Caco-2 (cell line): ENCODE results near the gene ATP1B1. TPM values are rescaled to one million over a fixed set of nuclear protein-coding genes. Genes with fewer than 3 reads are reported as not detected.

ENCODE experiments used
- BruUV-seq: library from RNA; stranded (reverse); fragments of 400-500 nt; replicated peaks from 2 replicates; lab custom pipeline; 2021; lab: Mats Ljungman, UMichigan
- CTCF ChIA-PET: fragments of 300-600 bp; sonication (Branson Sonifier 250); formaldehyde crosslinking; loops from one replicate; lab custom pipeline; 2022; ENCODE audit warnings: antibody characterized with exemption; lab: Charles Lee
- POLR2A ChIA-PET: fragments of 300-600 bp; sonication (Branson Sonifier 250); formaldehyde crosslinking; loops from one replicate; lab custom pipeline; 2022; ENCODE audit warnings: antibody characterized with exemption; lab: Charles Lee
- DNase-seq, 2 experiments: peaks; one replicate each; pipeline versions ENCODE4 v3.0.0 to v3.0.0-alpha.2; 2020 to 2022
- H3K27me3 ChIP-seq: replicated peaks from 2 replicates; pipeline ENCODE4 v1.6.0; 2011; ENCODE audit warnings: low read length; ENCODE audit not compliant: control insufficient read depth, insufficient read depth
- H3K36me3 ChIP-seq: 2 replicates; pipeline ENCODE4 v1.5.1; 2011; ENCODE audit warnings: low read length; ENCODE audit not compliant: control insufficient read depth, insufficient read depth
- H3K4me1 ChIP-seq: fragments of 250-450 bp; sonication (Bioruptor Pico); 2 replicates; pipeline ENCODE4 v1.5.1; 2020; ENCODE audit warnings: mild to moderate bottlenecking
- H3K4me3 ChIP-seq: 2 replicates; pipeline ENCODE4 v1.5.1; 2011; ENCODE audit warnings: low read depth, mild to moderate bottlenecking, control low read depth, low read length
- H3K9me3 ChIP-seq: fragments of 250-450 bp; sonication (Bioruptor Pico); 2 replicates; pipeline ENCODE4 v1.5.1; 2020; ENCODE audit warnings: mild to moderate bottlenecking, moderate library complexity
- H3K27ac Mint-ChIP-seq: one replicate; pipeline ENCODE4 v1.8.0; 2022; ENCODE audit warnings: mixed read lengths; ENCODE audit not compliant: unreplicated experiment
- H3K27me3 Mint-ChIP-seq: one replicate; pipeline ENCODE4 v1.8.0; 2022; ENCODE audit warnings: mixed read lengths; ENCODE audit not compliant: insufficient read depth, unreplicated experiment
- H3K36me3 Mint-ChIP-seq: one replicate; pipeline ENCODE4 v1.8.0; 2022; ENCODE audit warnings: mild to moderate bottlenecking, mixed read lengths; ENCODE audit not compliant: insufficient read depth, unreplicated experiment
- H3K4me1 Mint-ChIP-seq: one replicate; pipeline ENCODE4 v1.8.0; 2022; ENCODE audit warnings: low read depth, mixed read lengths; ENCODE audit not compliant: unreplicated experiment
- H3K4me3 Mint-ChIP-seq: one replicate; pipeline ENCODE4 v1.8.0; 2022; ENCODE audit warnings: mild to moderate bottlenecking, moderate library complexity, mixed read lengths; ENCODE audit not compliant: unreplicated experiment
- H3K9me3 Mint-ChIP-seq: one replicate; pipeline ENCODE4 v1.8.0; 2022; ENCODE audit warnings: mixed read lengths; ENCODE audit not compliant: unreplicated experiment
- intact Hi-C: fragments of 100-400 bp; cut with micrococcal nuclease; formaldehyde crosslinking; loops from one replicate; pipeline ENCODE4 v1.10.0; 2022; ENCODE audit not compliant: unreplicated experiment
- total RNA-seq: library from RNA; stranded (reverse); gene quantifications from 2 replicates; pipeline ENCODE4 v1.2.3, GENCODE V29; 2022
- TF ChIP-seq, protein P1 (sequence below), 2 experiments: fragments of 200-600 bp in 1 of 2; IDR thresholded peaks; 1 replicate in 1 of 2; 2 replicates in 1 of 2; pipeline versions ENCODE4 v1.5.1 to v1.8.0; 2011 to 2022; ENCODE audit warnings: antibody characterized with exemption in 1 of 2, control low read depth in 1 of 2, inconsistent platforms in 1 of 2, low read depth in 1 of 2, low read length in 1 of 2, mild to moderate bottlenecking in 1 of 2, moderate library complexity in 1 of 2; ENCODE audit not compliant: insufficient read depth in 1 of 2, severe bottlenecking in 1 of 2, unreplicated experiment in 1 of 2

ATP1B1 gene
- total RNA-seq, 1 experiment from 2014 or later, result 320 TPM

DNA sequence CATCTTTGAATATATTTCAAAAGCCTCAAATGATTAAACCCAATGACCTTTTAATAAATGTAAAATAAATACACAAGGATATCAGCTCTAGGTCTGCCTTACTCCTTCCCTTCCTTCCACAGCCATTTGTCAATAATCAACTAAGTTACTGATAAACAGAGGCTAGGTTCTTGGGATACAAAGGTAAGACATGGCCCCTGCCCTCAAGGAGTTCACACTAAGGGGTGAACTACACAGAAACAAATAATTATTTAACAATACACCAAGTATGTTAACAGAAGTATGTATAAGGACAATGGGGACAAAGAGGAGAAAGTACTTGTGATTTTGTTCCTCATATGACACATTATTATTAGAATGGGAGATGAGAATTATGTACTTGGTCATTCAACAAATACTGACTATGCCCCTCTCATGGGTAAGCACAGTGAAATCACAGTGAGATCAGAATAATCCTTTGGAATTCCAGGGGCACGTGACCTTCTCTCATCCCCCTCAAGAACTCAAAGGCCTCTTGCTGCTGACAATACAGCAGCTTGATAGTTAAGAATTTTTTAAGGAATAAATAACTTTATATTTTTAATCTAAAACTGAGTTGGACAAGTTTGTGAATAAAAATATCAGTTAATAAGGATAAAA lies 40.2 kb downstream of the ATP1B1 start:
- Mint-ChIP-seq H3K9me3 (no peaks in the 10 kb centered on the region), H3K4me1 (peaks cover 23% of the 10 kb centered on the region), H3K27me3 (no peaks in the 10 kb centered on the region), H3K36me3 (peaks cover 8% of the 10 kb centered on the region), H3K27ac (peak overlapping the region; percentile 42), H3K4me3 (no peak overlapping the region)
- intact Hi-C loops, result no loop called here
- Histone ChIP-seq H3K4me3 (no peak overlapping the region), H3K9me3 (no peaks in the 10 kb centered on the region), H3K4me1 (peaks cover 49% of the 10 kb centered on the region), H3K27me3 (no peaks in the 10 kb centered on the region), H3K36me3 (no peaks in the 10 kb centered on the region)
- POLR2A ChIA-PET, result no interaction called here
- TF ChIP-seq, protein P1, sequence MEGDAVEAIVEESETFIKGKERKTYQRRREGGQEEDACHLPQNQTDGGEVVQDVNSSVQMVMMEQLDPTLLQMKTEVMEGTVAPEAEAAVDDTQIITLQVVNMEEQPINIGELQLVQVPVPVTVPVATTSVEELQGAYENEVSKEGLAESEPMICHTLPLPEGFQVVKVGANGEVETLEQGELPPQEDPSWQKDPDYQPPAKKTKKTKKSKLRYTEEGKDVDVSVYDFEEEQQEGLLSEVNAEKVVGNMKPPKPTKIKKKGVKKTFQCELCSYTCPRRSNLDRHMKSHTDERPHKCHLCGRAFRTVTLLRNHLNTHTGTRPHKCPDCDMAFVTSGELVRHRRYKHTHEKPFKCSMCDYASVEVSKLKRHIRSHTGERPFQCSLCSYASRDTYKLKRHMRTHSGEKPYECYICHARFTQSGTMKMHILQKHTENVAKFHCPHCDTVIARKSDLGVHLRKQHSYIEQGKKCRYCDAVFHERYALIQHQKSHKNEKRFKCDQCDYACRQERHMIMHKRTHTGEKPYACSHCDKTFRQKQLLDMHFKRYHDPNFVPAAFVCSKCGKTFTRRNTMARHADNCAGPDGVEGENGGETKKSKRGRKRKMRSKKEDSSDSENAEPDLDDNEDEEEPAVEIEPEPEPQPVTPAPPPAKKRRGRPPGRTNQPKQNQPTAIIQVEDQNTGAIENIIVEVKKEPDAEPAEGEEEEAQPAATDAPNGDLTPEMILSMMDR (IDR thresholded peaks at IDR 0.05; ENCODE audit: insufficient read depth in 1 of 2, low read depth in 1 of 2, low read length in 1 of 2, severe bottlenecking in 1 of 2, unreplicated experiment in 1 of 2), result no peak
- BruUV-seq, result no TSS peak
- CTCF ChIA-PET, result no interaction called here
- DNase-seq, result no peak

DNA sequence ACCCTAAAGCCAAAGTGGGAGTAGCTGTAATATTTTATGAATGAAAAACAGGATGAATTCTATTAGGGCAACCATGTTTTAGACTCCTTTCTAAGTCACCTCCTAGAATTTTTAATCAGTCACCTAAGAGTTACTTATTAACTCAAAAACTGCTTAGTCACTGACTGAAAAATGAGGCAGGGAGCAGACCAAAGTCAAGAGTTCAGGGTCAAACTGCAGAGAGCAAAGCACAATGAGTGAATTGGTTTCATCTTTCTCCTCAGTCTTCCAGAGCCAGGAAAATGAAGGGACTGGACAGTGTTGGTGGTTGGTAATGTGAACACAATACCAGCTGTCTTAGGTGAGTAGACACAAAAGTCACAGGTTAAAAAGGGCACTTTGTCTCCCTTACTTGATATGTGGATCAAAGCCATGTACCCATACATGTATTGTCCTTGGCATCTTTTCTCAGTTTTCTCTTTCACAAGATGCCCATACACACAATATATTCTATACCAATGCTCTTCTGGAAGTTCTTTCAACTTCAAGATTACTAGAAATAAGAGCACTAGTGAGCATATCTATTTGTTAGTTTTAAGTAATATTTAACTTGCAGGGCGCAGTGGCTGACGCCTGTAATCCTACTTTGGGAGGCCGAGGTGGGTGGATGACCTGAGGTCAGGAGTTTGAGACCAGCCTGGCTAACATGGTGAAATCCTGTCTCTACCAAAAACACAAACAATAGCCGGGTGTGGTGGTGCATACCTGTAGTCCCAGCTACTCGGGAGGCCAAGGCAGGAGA lies 42.2 kb downstream of the ATP1B1 start:
- CTCF ChIA-PET, result no interaction called here
- H3K36me3 Mint-ChIP-seq, result no peaks in the 10 kb centered on the region
- BruUV-seq, result no TSS peak
- no peak overlapping the region for H3K4me3 Mint-ChIP-seq
- peaks cover 23% of the 10 kb centered on the region for H3K4me1 Mint-ChIP-seq
- Histone ChIP-seq H3K4me3 (no peak overlapping the region), H3K36me3 (no peaks in the 10 kb centered on the region), H3K27me3 (no peaks in the 10 kb centered on the region), H3K4me1 (peaks cover 49% of the 10 kb centered on the region), H3K9me3 (no peaks in the 10 kb centered on the region)
- intact Hi-C loops, result no loop called here
- peaks cover 8% of the 10 kb centered on the region for H3K9me3 Mint-ChIP-seq
- TF ChIP-seq, protein P1 (IDR thresholded peaks at IDR 0.05; ENCODE audit: insufficient read depth in 1 of 2, low read depth in 1 of 2, low read length in 1 of 2, severe bottlenecking in 1 of 2, unreplicated experiment in 1 of 2), result no peak
- no peaks in the 10 kb centered on the region for H3K27me3 Mint-ChIP-seq
- POLR2A ChIA-PET, result no interaction called here
- H3K27ac Mint-ChIP-seq, result peak overlapping the region; percentile 81
- DNase-seq, result peak in 1 of 2 experiments; percentile 39

DNA sequence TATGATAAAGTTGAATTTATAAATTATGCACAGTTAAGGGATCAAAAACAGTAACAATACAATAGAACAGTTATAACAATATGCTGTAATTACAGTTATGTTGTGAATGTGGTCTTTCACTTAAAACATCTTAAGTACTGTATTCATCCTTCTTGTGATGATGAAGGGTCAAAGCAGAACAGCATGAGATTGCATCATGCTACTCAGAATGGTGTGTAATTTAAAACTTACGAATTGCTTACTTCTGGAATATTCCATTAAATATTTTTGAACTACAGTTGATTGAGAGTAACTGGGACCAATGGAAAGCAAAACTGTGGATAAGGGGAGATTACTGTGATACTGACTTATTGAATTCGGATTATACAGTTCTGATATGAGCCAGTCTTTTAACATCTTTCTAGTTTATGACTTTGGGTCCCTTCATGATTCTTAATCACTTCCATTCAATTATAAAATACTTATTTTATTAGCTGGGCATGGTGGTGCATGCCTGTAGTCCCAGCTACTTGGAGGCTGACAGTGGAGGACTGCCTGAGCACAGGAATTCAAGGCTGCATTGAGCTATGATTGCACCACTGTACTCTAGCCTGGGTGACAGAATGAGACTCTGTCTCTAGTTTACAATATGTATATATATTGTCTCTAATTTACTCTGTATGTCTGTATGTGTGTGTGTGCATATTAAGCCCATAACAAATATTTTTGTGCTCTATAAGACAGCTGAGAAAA lies 43.2 kb downstream of the ATP1B1 start:
- POLR2A ChIA-PET, result no interaction called here
- H3K4me1 Mint-ChIP-seq, result peaks cover 23% of the 10 kb centered on the region
- intact Hi-C loops, result no loop called here
- TF ChIP-seq, protein P1 (IDR thresholded peaks at IDR 0.05; ENCODE audit: insufficient read depth in 1 of 2, low read depth in 1 of 2, low read length in 1 of 2, severe bottlenecking in 1 of 2, unreplicated experiment in 1 of 2), result no peak
- no peak overlapping the region for H3K4me3 Mint-ChIP-seq
- H3K9me3 ChIP-seq, result no peaks in the 10 kb centered on the region
- BruUV-seq, result no TSS peak
- no peaks in the 10 kb centered on the region for H3K36me3 Mint-ChIP-seq
- peaks cover 47% of the 10 kb centered on the region for H3K4me1 ChIP-seq
- peaks cover 10% of the 10 kb centered on the region for H3K9me3 Mint-ChIP-seq
- H3K4me3 ChIP-seq, result no peak overlapping the region
- H3K27me3 Mint-ChIP-seq, result no peaks in the 10 kb centered on the region
- DNase-seq, result no peak
- CTCF ChIA-PET, result no interaction called here
- no peaks in the 10 kb centered on the region for H3K36me3 ChIP-seq
- no peaks in the 10 kb centered on the region for H3K27me3 ChIP-seq
- H3K27ac Mint-ChIP-seq, result no peak overlapping the region
